Panc1 (cell line): ENCODE measurements around the gene ERMARD.

ENCODE experiments used
- CTCF ChIP-seq: fragments of 450-650 bp; IDR thresholded peaks from 2 replicates; pipeline ENCODE4 v1.5.1; 2017; ENCODE audit warnings: mild to moderate bottlenecking
- POLR2AphosphoS5 ChIP-seq: IDR thresholded peaks from 2 replicates; pipeline ENCODE4 v1.6.1; 2012; ENCODE audit warnings: mild to moderate bottlenecking, low read depth, low read length, moderate library complexity
- REST ChIP-seq, 2 experiments: IDR thresholded peaks; 2 replicates each; pipeline ENCODE4 v1.6.1; 2011 to 2012; ENCODE audit warnings: low read depth in 2 of 2, control low read depth in 1 of 2, low read length in 1 of 2, mild to moderate bottlenecking in 1 of 2, moderate library complexity in 1 of 2; ENCODE audit not compliant: insufficient read depth in 1 of 2
- SIN3A ChIP-seq: IDR thresholded peaks from 2 replicates; pipeline ENCODE4 v1.6.1; 2012; ENCODE audit warnings: low read depth, mild to moderate bottlenecking, low read length, moderate library complexity, borderline replicate concordance; ENCODE audit not compliant: insufficient read depth
- TCF7L2 ChIP-seq: IDR thresholded peaks from 2 replicates; pipeline ENCODE4 v1.6.1; 2011; ENCODE audit warnings: mild to moderate bottlenecking, low read depth, low read length, inconsistent platforms

DNA sequence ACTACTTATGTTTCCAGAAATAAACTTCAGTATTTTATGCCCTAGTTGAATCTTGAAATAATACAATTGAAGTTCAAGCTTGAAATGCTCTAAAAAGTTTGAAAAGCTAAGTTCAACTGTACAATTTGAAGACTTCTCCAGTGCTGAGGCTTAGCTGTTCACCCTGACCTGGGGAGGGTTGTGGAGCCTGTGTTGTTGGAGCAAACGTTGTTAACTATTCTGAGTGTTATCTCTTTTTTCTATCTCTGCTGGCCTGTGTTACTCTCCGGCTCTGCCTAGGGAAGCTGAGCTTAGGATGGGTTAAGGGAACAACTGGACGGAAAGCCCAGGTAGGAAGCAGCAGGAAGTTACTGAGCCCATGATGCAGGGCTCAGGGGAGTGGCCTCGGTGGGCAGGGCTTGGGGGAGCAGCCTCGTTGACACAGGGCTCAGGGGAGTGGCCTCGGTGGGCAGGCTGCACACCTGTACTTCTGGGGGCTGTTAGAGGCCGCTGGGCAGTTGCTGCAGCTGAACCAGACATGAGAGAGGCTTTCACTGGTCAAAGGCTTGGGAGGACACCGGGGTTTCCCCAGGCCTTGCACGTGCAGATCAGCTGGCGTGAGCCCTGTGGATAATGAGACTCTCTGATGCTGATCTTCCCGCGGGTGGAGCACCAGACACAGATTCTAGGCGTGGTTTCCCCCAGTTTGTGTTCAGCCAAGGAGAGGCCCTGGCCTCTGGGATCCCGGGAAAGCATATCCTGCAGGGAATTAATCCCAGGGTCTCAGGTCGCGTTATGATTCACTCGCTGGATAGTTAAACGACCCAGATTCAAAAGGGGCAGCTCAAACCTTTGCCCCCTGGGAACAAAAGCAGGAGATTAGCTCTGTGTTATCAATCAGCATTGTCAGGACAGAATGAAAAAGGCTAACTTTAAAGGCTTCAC is 58.9 kb downstream of the ERMARD start:
- no peak for TF ChIP-seq REST (IDR thresholded peaks at IDR 0.05; ENCODE audit: insufficient read depth in 1 of 2, low read depth in 2 of 2, low read length in 1 of 2)
- TF ChIP-seq CTCF = no peak
- TF ChIP-seq POLR2AphosphoS5 = no peak
- no peak for TF ChIP-seq SIN3A
- TF ChIP-seq TCF7L2 = no peak
